ENCODE measurements around the gene PSEN1.

Gene PSEN1

DNA sequence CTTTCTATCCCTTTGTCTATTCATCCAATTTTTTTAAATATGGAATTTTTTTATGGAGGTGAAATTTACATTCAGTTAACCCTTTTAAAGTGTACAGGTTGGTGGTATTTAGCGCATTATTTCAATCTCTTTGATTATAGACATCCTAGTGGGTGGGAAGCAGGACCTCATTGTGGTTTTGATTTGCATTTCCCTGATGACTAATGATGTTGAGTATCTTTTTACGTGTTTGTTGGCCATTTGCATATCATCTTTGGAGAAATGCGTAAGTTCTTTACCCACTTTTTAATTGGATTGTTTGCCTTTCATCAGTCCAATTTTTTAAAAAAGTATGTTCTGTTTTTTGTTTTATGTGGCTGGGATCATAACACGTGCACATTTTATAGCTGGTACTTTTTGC, 121.8 kb downstream of the PSEN1 start:
- CTCF ChIA-PET = no interaction called here

DNA sequence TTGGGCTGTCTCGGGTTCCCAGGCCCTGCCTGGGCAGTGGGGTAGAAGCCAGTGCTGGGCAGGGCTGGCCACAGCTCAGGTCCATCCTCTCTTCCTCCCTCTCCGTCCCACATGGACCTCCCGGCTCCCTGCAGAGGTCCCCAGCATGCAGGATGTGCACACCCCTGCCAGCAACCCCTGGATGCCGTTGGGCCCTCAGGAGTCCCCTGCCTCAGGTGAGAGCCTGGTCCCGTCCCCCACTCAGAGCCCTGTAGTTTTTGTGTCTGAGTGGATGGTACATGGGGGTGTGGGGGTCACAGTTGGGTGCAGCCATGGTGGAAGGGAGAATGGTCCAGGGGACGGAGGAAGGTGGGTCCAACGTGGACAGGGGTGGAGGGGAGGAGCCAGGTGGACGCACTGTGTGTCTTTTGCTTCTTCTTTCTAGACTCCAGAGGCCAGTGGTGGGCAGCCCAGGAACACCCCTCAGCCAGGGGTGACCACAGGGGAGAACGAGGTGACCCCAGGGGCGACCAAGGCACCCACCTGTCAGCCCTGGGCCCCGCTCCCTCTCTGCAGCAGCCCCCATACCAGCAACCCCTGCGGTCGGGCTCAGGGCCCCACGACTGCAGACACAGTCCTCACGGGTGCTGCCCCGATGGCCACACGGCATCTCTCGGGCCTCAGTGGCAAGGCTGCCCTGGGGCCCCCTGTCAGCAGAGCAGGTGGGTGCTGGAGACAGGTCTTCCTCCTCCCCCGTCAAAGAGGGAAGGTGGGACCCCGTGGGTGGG, 122.7 kb downstream of the PSEN1 start:
- CTCF ChIA-PET = no interaction called here
- no peak for DNase-seq (ENCODE audit: low read depth, low spot score)
- H3K4me3 ChIP-seq (ENCODE audit: low read depth, low read length) = no peak overlapping the region
- POLR2A ChIA-PET = no interaction called here
- TF ChIP-seq CTCF (IDR thresholded peaks at IDR 0.05; ENCODE audit: insufficient read depth, low read length, missing control alignments) = no peak

More for the DNA sequence above, 121.8 kb downstream of the PSEN1 start:
- no peak overlapping the region for H3K4me3 ChIP-seq (ENCODE audit: low read depth, low read length)
- TF ChIP-seq CTCF (IDR thresholded peaks at IDR 0.05; ENCODE audit: insufficient read depth, low read length, missing control alignments) = no peak
- POLR2A ChIA-PET = no interaction called here
- DNase-seq (ENCODE audit: low read depth, low spot score) = no peak

- H3K4me3 ChIP-seq (ENCODE audit: low read depth, low read length) = no peak overlapping the region
- POLR2A ChIA-PET = no interaction called here
- no peak for TF ChIP-seq CTCF (IDR thresholded peaks at IDR 0.05; ENCODE audit: insufficient read depth, low read length, missing control alignments)
- no peak for DNase-seq (ENCODE audit: low read depth, low spot score)
- CTCF ChIA-PET = no interaction called here
Observed at GRCh38 chr14:73259837-73260236, 123.5 kb downstream of the PSEN1 start.

GRCh38 chr14:73260574-73260973, 124.3 kb downstream of the PSEN1 start:
- no peak for TF ChIP-seq CTCF (IDR thresholded peaks at IDR 0.05; ENCODE audit: insufficient read depth, low read length, missing control alignments)
- ChIA-PET CTCF (no interaction called here), POLR2A (no interaction called here)
- no peak for DNase-seq (ENCODE audit: low read depth, low spot score)
- H3K4me3 ChIP-seq (ENCODE audit: low read depth, low read length) = no peak overlapping the region

DNA sequence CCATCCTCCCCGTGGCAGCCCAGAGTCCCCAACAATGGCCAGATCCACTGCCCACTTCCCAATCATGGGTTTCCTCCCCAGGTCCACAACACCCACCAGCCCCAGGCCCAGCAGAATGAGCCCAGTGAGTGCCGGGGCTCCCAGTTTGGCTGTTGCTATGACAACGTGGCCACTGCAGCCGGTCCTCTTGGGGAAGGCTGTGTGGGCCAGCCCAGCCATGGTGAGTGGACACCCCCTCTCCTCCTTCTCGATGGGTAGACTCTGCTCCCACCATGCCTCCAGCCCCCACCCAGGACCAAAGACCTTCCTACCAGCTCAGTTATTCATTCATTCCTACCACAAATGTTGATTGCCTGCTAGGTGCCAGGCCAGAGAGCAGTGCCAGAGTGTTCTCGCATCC, 124.8 kb downstream of the PSEN1 start:
- POLR2A ChIA-PET = no interaction called here
- no peak overlapping the region for H3K4me3 ChIP-seq (ENCODE audit: low read depth, low read length)

More for the DNA sequence above, 124.8 kb downstream of the PSEN1 start:
- CTCF ChIA-PET = no interaction called here
- TF ChIP-seq CTCF (IDR thresholded peaks at IDR 0.05; ENCODE audit: insufficient read depth, low read length, missing control alignments) = no peak
- no peak for DNase-seq (ENCODE audit: low read depth, low spot score)
